Caco-2 (cell line): ENCODE results near the gene KLHL17. TPM values are rescaled to one million over a fixed set of nuclear protein-coding genes. Genes with fewer than 3 reads are reported as not detected.

Source experiments
- BruUV-seq: library from RNA; stranded (reverse); fragments of 400-500 nt; replicated peaks from 2 replicates; lab custom pipeline; 2021; lab: Mats Ljungman, UMichigan
- CTCF ChIA-PET: fragments of 300-600 bp; sonication (Branson Sonifier 250); formaldehyde crosslinking; loops from one replicate; lab custom pipeline; 2022; ENCODE audit warnings: antibody characterized with exemption; lab: Charles Lee
- POLR2A ChIA-PET: fragments of 300-600 bp; sonication (Branson Sonifier 250); formaldehyde crosslinking; loops from one replicate; lab custom pipeline; 2022; ENCODE audit warnings: antibody characterized with exemption; lab: Charles Lee
- DNase-seq, 2 experiments: peaks; one replicate each; pipeline versions ENCODE4 v3.0.0 to v3.0.0-alpha.2; 2020 to 2022
- H3K27me3 ChIP-seq: replicated peaks from 2 replicates; pipeline ENCODE4 v1.6.0; 2011; ENCODE audit warnings: low read length; ENCODE audit not compliant: control insufficient read depth, insufficient read depth
- H3K36me3 ChIP-seq: 2 replicates; pipeline ENCODE4 v1.5.1; 2011; ENCODE audit warnings: low read length; ENCODE audit not compliant: control insufficient read depth, insufficient read depth
- H3K4me1 ChIP-seq: fragments of 250-450 bp; sonication (Bioruptor Pico); 2 replicates; pipeline ENCODE4 v1.5.1; 2020; ENCODE audit warnings: mild to moderate bottlenecking
- H3K4me3 ChIP-seq: 2 replicates; pipeline ENCODE4 v1.5.1; 2011; ENCODE audit warnings: low read depth, mild to moderate bottlenecking, control low read depth, low read length
- H3K9me3 ChIP-seq: fragments of 250-450 bp; sonication (Bioruptor Pico); 2 replicates; pipeline ENCODE4 v1.5.1; 2020; ENCODE audit warnings: mild to moderate bottlenecking, moderate library complexity
- H3K27ac Mint-ChIP-seq: one replicate; pipeline ENCODE4 v1.8.0; 2022; ENCODE audit warnings: mixed read lengths; ENCODE audit not compliant: unreplicated experiment
- H3K27me3 Mint-ChIP-seq: one replicate; pipeline ENCODE4 v1.8.0; 2022; ENCODE audit warnings: mixed read lengths; ENCODE audit not compliant: insufficient read depth, unreplicated experiment
- H3K36me3 Mint-ChIP-seq: one replicate; pipeline ENCODE4 v1.8.0; 2022; ENCODE audit warnings: mild to moderate bottlenecking, mixed read lengths; ENCODE audit not compliant: insufficient read depth, unreplicated experiment
- H3K4me1 Mint-ChIP-seq: one replicate; pipeline ENCODE4 v1.8.0; 2022; ENCODE audit warnings: low read depth, mixed read lengths; ENCODE audit not compliant: unreplicated experiment
- H3K4me3 Mint-ChIP-seq: one replicate; pipeline ENCODE4 v1.8.0; 2022; ENCODE audit warnings: mild to moderate bottlenecking, moderate library complexity, mixed read lengths; ENCODE audit not compliant: unreplicated experiment
- H3K9me3 Mint-ChIP-seq: one replicate; pipeline ENCODE4 v1.8.0; 2022; ENCODE audit warnings: mixed read lengths; ENCODE audit not compliant: unreplicated experiment
- CTCF ChIP-seq, 2 experiments: fragments of 200-600 bp in 1 of 2; IDR thresholded peaks; 1 replicate in 1 of 2; 2 replicates in 1 of 2; pipeline versions ENCODE4 v1.5.1 to v1.8.0; 2011 to 2022; ENCODE audit warnings: antibody characterized with exemption in 1 of 2, control low read depth in 1 of 2, inconsistent platforms in 1 of 2, low read depth in 1 of 2, low read length in 1 of 2, mild to moderate bottlenecking in 1 of 2, moderate library complexity in 1 of 2; ENCODE audit not compliant: insufficient read depth in 1 of 2, severe bottlenecking in 1 of 2, unreplicated experiment in 1 of 2
- intact Hi-C: fragments of 100-400 bp; cut with micrococcal nuclease; formaldehyde crosslinking; loops from one replicate; pipeline ENCODE4 v1.10.0; 2022; ENCODE audit not compliant: unreplicated experiment
- total RNA-seq: library from RNA; stranded (reverse); gene quantifications from 2 replicates; pipeline ENCODE4 v1.2.3, GENCODE V29; 2022

KLHL17 gene
- total RNA-seq, 1 experiment from 2014 or later = 33.1 TPM

GRCh38 chr1:911875-912739 lies 48.3 kb upstream of the KLHL17 start:
- POLR2A ChIA-PET = no interaction called here
- no peaks in the 10 kb centered on the region for H3K9me3 Mint-ChIP-seq
- no peak for TF ChIP-seq CTCF (IDR thresholded peaks at IDR 0.05; ENCODE audit: insufficient read depth in 1 of 2, low read depth in 1 of 2, low read length in 1 of 2, severe bottlenecking in 1 of 2, unreplicated experiment in 1 of 2)
- no peaks in the 10 kb centered on the region for H3K36me3 Mint-ChIP-seq
- no peak overlapping the region for H3K4me3 ChIP-seq
- H3K4me1 Mint-ChIP-seq = no peaks in the 10 kb centered on the region
- no peak overlapping the region for H3K27ac Mint-ChIP-seq
- no TSS peak for BruUV-seq
- no peak overlapping the region for H3K4me3 Mint-ChIP-seq
- H3K4me1 ChIP-seq = no peaks in the 10 kb centered on the region
- no peaks in the 10 kb centered on the region for H3K27me3 ChIP-seq
- intact Hi-C loops = no loop called here
- H3K36me3 ChIP-seq = no peaks in the 10 kb centered on the region
- no peaks in the 10 kb centered on the region for H3K27me3 Mint-ChIP-seq
- DNase-seq = peak in 1 of 2 experiments; percentile 14
- no peaks in the 10 kb centered on the region for H3K9me3 ChIP-seq
- CTCF ChIA-PET = no interaction called here

- intact Hi-C loops = no loop called here
- DNase-seq = peak; percentile 35 to 37
- Histone ChIP-seq H3K27me3 (no peaks in the 10 kb centered on the region), H3K9me3 (no peaks in the 10 kb centered on the region), H3K4me3 (no peak overlapping the region), H3K36me3 (no peaks in the 10 kb centered on the region), H3K4me1 (no peaks in the 10 kb centered on the region)
- BruUV-seq = no TSS peak
- CTCF ChIA-PET = no interaction called here
- peak in 1 of 2 experiments; percentile 4 for TF ChIP-seq CTCF (IDR thresholded peaks at IDR 0.05; ENCODE audit: insufficient read depth in 1 of 2, low read depth in 1 of 2, low read length in 1 of 2, severe bottlenecking in 1 of 2, unreplicated experiment in 1 of 2)
- POLR2A ChIA-PET = no interaction called here
- no peak overlapping the region for H3K27ac Mint-ChIP-seq
- H3K9me3 Mint-ChIP-seq = no peaks in the 10 kb centered on the region
- no peak overlapping the region for H3K4me3 Mint-ChIP-seq
- H3K36me3 Mint-ChIP-seq = no peaks in the 10 kb centered on the region
- no peaks in the 10 kb centered on the region for H3K4me1 Mint-ChIP-seq
- H3K27me3 Mint-ChIP-seq = no peaks in the 10 kb centered on the region
Observed at GRCh38 chr1:912740-913301, 47.6 kb upstream of the KLHL17 start.

- no peak overlapping the region for H3K4me3 Mint-ChIP-seq
- intact Hi-C loops = no loop called here
- CTCF ChIA-PET = no interaction called here
- Histone ChIP-seq H3K4me1 (no peaks in the 10 kb centered on the region), H3K4me3 (no peak overlapping the region), H3K36me3 (no peaks in the 10 kb centered on the region), H3K27me3 (no peaks in the 10 kb centered on the region), H3K9me3 (no peaks in the 10 kb centered on the region)
- H3K9me3 Mint-ChIP-seq = no peaks in the 10 kb centered on the region
- H3K27ac Mint-ChIP-seq = no peak overlapping the region
- no peak for TF ChIP-seq CTCF (IDR thresholded peaks at IDR 0.05; ENCODE audit: insufficient read depth in 1 of 2, low read depth in 1 of 2, low read length in 1 of 2, severe bottlenecking in 1 of 2, unreplicated experiment in 1 of 2)
- H3K4me1 Mint-ChIP-seq = no peaks in the 10 kb centered on the region
- POLR2A ChIA-PET = no interaction called here
- DNase-seq = peak in 1 of 2 experiments; percentile 19
- no peaks in the 10 kb centered on the region for H3K27me3 Mint-ChIP-seq
- H3K36me3 Mint-ChIP-seq = no peaks in the 10 kb centered on the region
- no TSS peak for BruUV-seq
Observed at GRCh38 chr1:913491-914130, 46.8 kb upstream of the KLHL17 start.
